Upper lobe of left lung (tissue), 6 donors: ENCODE measurements around the gene ARHGAP19. TPM values are rescaled to one million over a fixed set of nuclear protein-coding genes. Genes with fewer than 3 reads are reported as not detected.

Experiments
- ATAC-seq, 2 donors: fragments of 200-7000 bp; cut with Tn5 transposase; one replicate each; pipeline ENCODE4 v1.9.1; 2022; ENCODE audit warnings: mild to moderate bottlenecking in 2 of 2, moderate library complexity in 2 of 2; ENCODE audit not compliant: low FRiP score in 2 of 2
- DNase-seq, 2 donors: peaks; one replicate each; pipeline ENCODE4 v3.0.0-alpha.2; 2019 to 2020
- H3K27ac ChIP-seq, 4 donors: fragments of 200-600 bp; sonication (generic); one replicate each; pipeline ENCODE4 v1.5.1; 2016 to 2019
- H3K27me3 ChIP-seq, 4 donors: fragments of 200-600 bp; sonication (generic); one replicate each; pipeline ENCODE4 v1.5.1; 2017 to 2019
- H3K36me3 ChIP-seq, 4 donors: fragments of 200-600 bp; sonication (generic); one replicate each; pipeline ENCODE4 v1.5.1; 2016 to 2019
- H3K4me1 ChIP-seq, 4 donors: fragments of 200-600 bp; sonication (generic); one replicate each; pipeline ENCODE4 v1.5.1; 2018 to 2019
- H3K4me3 ChIP-seq, 4 donors: fragments of 200-600 bp; sonication (generic); one replicate each; pipeline ENCODE4 v1.5.1; 2017 to 2019; ENCODE audit warnings: mild to moderate bottlenecking in 2 of 4, moderate library complexity in 1 of 4
- H3K9me3 ChIP-seq, 4 donors: fragments of 200-600 bp; sonication (generic); one replicate each; pipeline ENCODE4 v1.5.1; 2018 to 2019
- EP300 ChIP-seq, 4 donors: sonication (generic); formaldehyde crosslinking; IDR thresholded peaks; one replicate each; pipeline ENCODE4 v1.5.1; 2017; ENCODE audit warnings: antibody characterized with exemption in 4 of 4, control low read depth in 2 of 4
- POLR2A ChIP-seq, 4 donors: fragments of 450-650 bp; IDR thresholded peaks; one replicate each; pipeline ENCODE4 v1.5.1; 2016 to 2017; ENCODE audit warnings: antibody characterized with exemption in 4 of 4, mild to moderate bottlenecking in 2 of 4
- POLR2AphosphoS5 ChIP-seq, 2 donors: sonication (generic); formaldehyde crosslinking; IDR thresholded peaks; one replicate each; pipeline ENCODE4 v1.5.1; 2017; ENCODE audit warnings: antibody characterized with exemption in 2 of 2
- WGBS, 2 donors: methylation state at CpG; one replicate each; pipeline ENCODE4 v1.1.5; 2017 to 2018; 5-methylcytosine and 5-hydroxymethylcytosine counted together
- total RNA-seq, 6 donors: library from RNA; depleted of rRNA in 4 of 6; stranded (reverse); fragments of >200 nt in 4 of 6; gene quantifications; one replicate each; pipeline versions ENCODE4 v1.1.0 to v1.2.1, GENCODE V29; 2016 to 2021
- TF ChIP-seq, protein P1 (sequence below), 6 experiments: fragments of 450-650 bp in 4 of 6; fragments of 200-600 bp in 2 of 6; sonication (generic) in 2 of 6; IDR thresholded peaks; one replicate each; pipeline ENCODE4 v1.5.1; 2016 to 2019; ENCODE audit warnings: antibody characterized with exemption in 6 of 6
- donor health status: DM: no; HTN: no; CAD: no; lungs with moderate emphysema.
- donor health status: DM: no; HTN: yes; CAD: no; lungs with severe emphysema.

ARHGAP19 gene
- total RNA-seq, 6 donors from 2014 or later, result 3.8 to 19.9 (median 10.9) TPM

DNA sequence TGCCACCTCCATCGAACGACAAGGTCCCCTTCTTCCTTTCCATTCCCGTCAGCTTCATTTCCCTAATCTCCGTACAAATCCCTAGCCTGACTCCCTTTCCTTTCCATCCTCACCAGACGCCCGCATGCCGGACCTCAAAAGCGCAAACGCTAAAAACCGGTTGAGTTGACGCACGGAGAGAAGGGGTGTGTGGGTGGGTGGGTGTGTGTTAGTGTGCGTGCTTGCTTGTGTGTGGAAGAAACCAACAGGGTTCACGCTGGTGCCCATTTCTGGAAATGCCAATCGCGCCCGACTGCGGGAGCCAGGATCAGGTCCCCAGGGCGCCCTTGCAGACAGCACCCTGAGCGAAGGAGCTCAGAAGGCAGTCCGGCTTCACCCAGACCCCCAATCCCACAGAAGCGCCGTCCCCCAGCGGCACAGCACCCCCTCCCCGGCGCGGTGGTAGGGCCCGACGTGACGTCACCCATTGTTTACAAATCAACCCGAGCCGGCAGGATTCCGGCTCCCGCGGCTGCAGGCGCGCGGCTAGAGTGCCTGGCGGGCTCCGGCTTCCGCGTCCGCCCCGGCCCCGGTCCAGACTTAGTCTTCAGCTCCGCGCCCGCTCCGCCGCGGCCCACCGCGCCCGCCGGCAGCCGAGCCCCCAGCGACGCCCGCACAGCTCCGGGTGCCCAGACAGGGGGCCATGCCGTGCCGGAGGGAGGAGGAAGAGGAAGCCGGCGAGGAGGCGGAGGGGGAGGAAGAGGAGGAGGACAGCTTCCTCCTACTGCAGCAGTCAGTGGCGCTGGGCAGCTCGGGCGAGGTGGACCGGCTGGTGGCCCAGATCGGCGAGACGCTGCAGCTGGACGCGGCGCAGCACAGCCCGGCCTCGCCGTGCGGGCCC is 26.6 kb upstream of the ARHGAP19 start, which contains the start of gene FRAT1:
Gene FRAT1 (plus strand): TSS at position 500 of the 880 bp plus-strand sequence. CDS start 183 bp downstream, at position 683.
- peaks cover 21 to 34% (median 27%) of the 10 kb centered on the region in 4 donors for H3K4me1 ChIP-seq
- WGBS, 2 donors, result 0 to 2% methylated on average over 17 to 23 of the region's 79 CpGs

DNA sequence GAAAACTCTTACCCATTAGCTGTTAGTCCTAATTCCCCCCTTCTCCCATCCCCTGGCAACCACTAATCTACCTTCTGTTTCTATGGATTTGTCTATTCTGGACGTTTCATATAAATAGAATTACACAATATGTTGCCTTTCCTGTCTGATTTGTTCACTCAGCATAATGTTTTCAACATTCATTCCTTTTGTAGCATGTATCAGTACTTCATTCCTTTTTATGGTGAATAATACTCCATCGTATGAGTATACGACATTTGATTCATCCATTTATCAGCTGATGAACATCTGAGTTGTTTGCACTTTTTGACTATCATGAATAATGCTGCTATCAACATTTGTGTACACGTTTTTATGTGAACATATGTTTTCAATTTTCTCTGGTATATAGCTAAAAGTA is 22.2 kb upstream of the ARHGAP19 start:
- H3K4me3 ChIP-seq, result no peak overlapping the region
- peaks cover 0 to 8% (median 5%) of the 10 kb centered on the region in 4 donors for H3K4me1 ChIP-seq
- H3K27ac ChIP-seq, result no peak overlapping the region
- no peak for DNase-seq
- no peaks in the 10 kb centered on the region for H3K27me3 ChIP-seq
- H3K9me3 ChIP-seq, result no peaks in the 10 kb centered on the region
- no peak for ATAC-seq
- TF ChIP-seq, protein P1, sequence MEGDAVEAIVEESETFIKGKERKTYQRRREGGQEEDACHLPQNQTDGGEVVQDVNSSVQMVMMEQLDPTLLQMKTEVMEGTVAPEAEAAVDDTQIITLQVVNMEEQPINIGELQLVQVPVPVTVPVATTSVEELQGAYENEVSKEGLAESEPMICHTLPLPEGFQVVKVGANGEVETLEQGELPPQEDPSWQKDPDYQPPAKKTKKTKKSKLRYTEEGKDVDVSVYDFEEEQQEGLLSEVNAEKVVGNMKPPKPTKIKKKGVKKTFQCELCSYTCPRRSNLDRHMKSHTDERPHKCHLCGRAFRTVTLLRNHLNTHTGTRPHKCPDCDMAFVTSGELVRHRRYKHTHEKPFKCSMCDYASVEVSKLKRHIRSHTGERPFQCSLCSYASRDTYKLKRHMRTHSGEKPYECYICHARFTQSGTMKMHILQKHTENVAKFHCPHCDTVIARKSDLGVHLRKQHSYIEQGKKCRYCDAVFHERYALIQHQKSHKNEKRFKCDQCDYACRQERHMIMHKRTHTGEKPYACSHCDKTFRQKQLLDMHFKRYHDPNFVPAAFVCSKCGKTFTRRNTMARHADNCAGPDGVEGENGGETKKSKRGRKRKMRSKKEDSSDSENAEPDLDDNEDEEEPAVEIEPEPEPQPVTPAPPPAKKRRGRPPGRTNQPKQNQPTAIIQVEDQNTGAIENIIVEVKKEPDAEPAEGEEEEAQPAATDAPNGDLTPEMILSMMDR (IDR thresholded peaks at IDR 0.05), result no peak
- TF ChIP-seq EP300 (IDR thresholded peaks at IDR 0.05) (no peak), POLR2A (IDR thresholded peaks at IDR 0.05) (no peak), POLR2AphosphoS5 (IDR thresholded peaks at IDR 0.05) (no peak)
- no peaks in the 10 kb centered on the region for H3K36me3 ChIP-seq
- WGBS, 2 donors, result 56 to 64% methylated on average over 4 of the region's 4 CpGs

More for the DNA sequence above, 26.6 kb upstream of the ARHGAP19 start, which contains the start of gene FRAT1:
- Histone ChIP-seq H3K4me3 (peak within 1 kb of the TSS; percentile 62 to 90 (median 88)), H3K27ac (peak within 1 kb of the TSS; percentile 98 to 100 (median 100)), H3K36me3 (no peaks in the 10 kb centered on the region), H3K27me3 (no peaks in the 10 kb centered on the region), H3K9me3 (no peaks in the 10 kb centered on the region)
- TF ChIP-seq EP300 (IDR thresholded peaks at IDR 0.05), result no peak
- TF ChIP-seq, protein P1 (IDR thresholded peaks at IDR 0.05), result peak in 3 of 6 experiments; percentile 5 to 24 (median 17)
- TF ChIP-seq POLR2AphosphoS5 (IDR thresholded peaks at IDR 0.05), result peak; percentile 70 to 78
- TF ChIP-seq POLR2A (IDR thresholded peaks at IDR 0.05), result peak; percentile 40 to 98 (median 92)
- peak; percentile 88 to 97 for DNase-seq
- ATAC-seq, result peak; percentile 94 to 95

DNA sequence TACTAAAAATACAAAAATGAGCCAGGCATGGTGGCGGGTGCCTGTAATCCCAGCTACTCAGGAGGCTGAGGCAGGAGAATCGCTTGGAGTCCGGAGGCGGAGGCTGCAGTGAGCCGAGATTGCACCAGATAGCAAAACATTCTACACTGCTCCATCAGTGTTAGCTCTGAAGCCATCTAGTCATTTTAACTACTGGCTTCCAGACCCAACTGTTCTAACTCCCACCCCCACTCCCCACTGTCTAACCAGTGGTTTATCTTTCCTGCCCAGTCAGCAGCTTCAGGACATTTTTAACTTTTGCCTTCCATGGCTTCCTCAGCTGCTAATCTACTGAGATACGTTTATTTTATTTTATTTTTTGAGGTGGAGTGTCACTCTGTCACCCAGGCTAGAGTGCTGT is 20.5 kb upstream of the ARHGAP19 start:
- no peak for ATAC-seq
- 82 to 85% methylated on average over 6 of the region's 6 CpGs for WGBS, 2 donors
- H3K4me3 ChIP-seq, result no peak overlapping the region
- H3K27me3 ChIP-seq, result no peaks in the 10 kb centered on the region
- H3K36me3 ChIP-seq, result no peaks in the 10 kb centered on the region
- no peak overlapping the region for H3K27ac ChIP-seq
- H3K9me3 ChIP-seq, result no peaks in the 10 kb centered on the region
- TF ChIP-seq POLR2A (IDR thresholded peaks at IDR 0.05) (no peak), POLR2AphosphoS5 (IDR thresholded peaks at IDR 0.05) (no peak), EP300 (IDR thresholded peaks at IDR 0.05) (no peak)
- TF ChIP-seq, protein P1 (IDR thresholded peaks at IDR 0.05), result no peak
- no peak for DNase-seq
- peaks cover 0 to 4% (median 1%) of the 10 kb centered on the region in 4 donors for H3K4me1 ChIP-seq

DNA sequence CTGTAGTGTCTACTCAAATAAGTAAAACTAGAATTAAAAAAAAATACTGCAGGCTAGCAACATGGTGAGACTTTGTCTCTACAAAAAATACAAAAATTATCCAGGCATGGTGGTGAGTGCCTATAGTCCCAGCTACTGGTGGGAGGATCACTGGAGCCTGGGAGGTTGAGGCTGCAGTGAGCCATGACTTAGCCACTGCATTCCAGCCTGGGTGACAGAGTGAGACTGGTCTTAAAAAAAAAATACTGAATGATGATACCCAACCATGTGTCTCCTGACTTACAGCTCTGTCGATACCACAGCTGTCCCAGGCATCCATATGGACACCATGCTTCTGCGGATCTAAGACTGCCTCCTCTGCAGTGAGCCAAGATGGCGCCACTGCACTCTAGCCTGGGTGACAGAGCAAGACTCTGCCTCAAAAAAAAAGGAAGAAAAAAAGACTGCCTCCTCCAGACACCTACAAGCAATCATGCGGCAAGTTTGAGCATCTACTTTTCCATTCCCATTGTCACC is 18.7 kb upstream of the ARHGAP19 start:
- WGBS, 2 donors, result 95 to 97% methylated on average over 4 of the region's 4 CpGs
- Histone ChIP-seq H3K36me3 (no peaks in the 10 kb centered on the region), H3K4me3 (no peak overlapping the region), H3K4me1 (no peaks in the 10 kb centered on the region), H3K27me3 (no peaks in the 10 kb centered on the region), H3K27ac (no peak overlapping the region), H3K9me3 (no peaks in the 10 kb centered on the region)
- no peak for ATAC-seq
- DNase-seq, result no peak
- TF ChIP-seq EP300 (IDR thresholded peaks at IDR 0.05) (no peak), POLR2AphosphoS5 (IDR thresholded peaks at IDR 0.05) (no peak), POLR2A (IDR thresholded peaks at IDR 0.05) (no peak)
- TF ChIP-seq, protein P1 (IDR thresholded peaks at IDR 0.05), result no peak
